NCI-H1436 (cell line): ENCODE results near the gene DYRK1B.
"Not testable (repeated sequence)": the region's sequence is repeated elsewhere in the genome, so short reads cannot be mapped to it uniquely, and the experiment has no call there.

Experiments used
- DNase-seq: peaks from one replicate; lab custom pipeline; 2025; lab: John Stamatoyannopoulos, UW

DYRK1B gene

GRCh38 chr19:39833464-39834286 lies at the start of gene DYRK1B:
Gene DYRK1B, minus strand, starts transcription at chr19:39834162. Its CDS starts 2,295 bp downstream, at chr19:39831867.
- DNase-seq = peak; percentile 98

- DNase-seq = not testable (repeated sequence)
Measured at GRCh38 chr19:39882645-39883044, 48.7 kb upstream of the DYRK1B start.

- peak; percentile 27 for DNase-seq
Measured at GRCh38 chr19:39881495-39882110, 47.6 kb upstream of the DYRK1B start.

DNA sequence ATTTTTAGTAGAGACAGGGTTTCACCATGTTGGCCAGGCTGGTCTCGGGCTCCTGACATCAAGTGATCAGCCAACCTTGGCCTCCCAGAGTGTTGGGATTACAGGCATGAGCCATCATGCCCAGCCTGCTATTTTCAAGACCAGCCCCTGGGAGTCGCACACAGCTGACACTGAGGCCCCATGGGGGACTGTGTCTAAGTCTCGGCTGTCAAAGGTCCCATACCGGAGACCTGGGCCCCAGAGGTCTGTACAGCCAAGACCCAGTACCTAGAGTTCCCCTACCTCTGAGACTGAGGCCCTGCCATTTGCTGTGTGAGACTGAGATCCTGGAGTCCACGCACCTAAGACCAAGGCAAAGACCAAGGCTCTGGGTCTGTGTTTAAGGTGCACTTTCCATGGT lies 46.3 kb upstream of the DYRK1B start:
- DNase-seq = not testable (repeated sequence)

- DNase-seq = not testable (repeated sequence)
Measured at GRCh38 chr19:39879796-39880195, 45.8 kb upstream of the DYRK1B start.

DNA sequence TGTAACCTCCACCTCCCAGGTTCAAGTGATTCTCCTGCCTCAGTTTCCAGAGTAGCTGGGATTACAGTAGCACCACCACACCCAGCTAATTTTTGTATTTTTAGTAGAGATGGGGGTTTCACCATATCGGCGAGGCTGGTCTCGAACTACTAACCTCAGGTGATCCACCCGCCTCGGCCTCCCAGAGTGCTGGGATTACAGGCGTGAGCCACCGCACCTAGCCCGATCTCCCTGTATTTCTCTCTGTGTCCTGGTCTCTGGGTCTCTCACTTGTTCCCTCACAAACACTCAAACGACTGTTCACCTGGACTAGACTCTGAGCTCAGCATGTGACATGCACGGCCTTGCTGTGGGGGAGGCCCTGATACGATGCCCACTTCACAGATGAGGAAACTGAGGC lies 44.9 kb upstream of the DYRK1B start:
- not testable (repeated sequence) for DNase-seq

DNA sequence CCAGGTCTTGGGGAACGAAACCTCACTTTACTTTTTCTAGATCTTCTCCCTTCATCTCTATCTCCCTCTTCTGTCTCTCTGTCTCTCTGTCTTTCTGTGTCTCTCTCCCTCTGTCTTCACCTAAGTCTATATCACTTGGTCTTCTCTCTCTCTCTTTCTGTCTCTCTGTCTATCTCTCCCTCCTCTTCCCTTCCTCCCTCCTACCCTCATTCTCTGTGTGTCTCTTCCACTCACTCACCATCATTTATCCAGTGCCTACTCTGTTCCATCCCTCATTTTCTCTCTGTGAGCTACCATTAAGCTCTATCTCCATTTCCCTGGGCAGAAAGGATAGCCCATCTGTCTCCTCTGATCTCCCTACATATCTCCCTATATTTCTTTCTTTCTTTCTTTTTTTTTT lies 44.4 kb upstream of the DYRK1B start:
- no peak for DNase-seq

GRCh38 chr19:39877982-39878381 lies 44.0 kb upstream of the DYRK1B start:
- not testable (repeated sequence) for DNase-seq

GRCh38 chr19:39877488-39877887 lies 43.5 kb upstream of the DYRK1B start:
- peak; percentile 5 for DNase-seq

- DNase-seq = not testable (repeated sequence)
Measured at GRCh38 chr19:39876486-39876885, 42.5 kb upstream of the DYRK1B start.

GRCh38 chr19:39875401-39875864 lies 41.5 kb upstream of the DYRK1B start:
- not testable (repeated sequence) for DNase-seq

DNA sequence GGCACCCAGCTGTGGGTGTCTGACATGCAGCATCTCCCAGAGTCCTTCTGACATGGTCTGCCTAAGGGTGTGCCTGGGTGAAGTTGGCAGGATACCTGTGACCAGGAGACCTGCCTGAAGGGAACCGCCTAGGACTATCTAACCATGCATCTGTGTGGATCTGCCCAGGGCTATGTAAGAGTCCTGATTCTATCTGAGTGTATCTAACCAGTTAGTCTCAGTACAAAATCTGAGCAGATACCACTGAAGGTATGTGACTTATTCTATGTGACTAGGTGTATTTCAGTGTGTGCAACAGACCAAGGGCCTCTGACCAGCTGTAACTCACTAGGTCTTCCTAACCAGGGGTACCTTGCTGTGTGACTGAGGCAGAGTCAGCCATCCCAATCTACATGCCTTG lies 40.4 kb upstream of the DYRK1B start:
- no peak for DNase-seq

- DNase-seq = no peak
Measured at GRCh38 chr19:39873385-39873784, 39.4 kb upstream of the DYRK1B start.

- no peak for DNase-seq
Measured at GRCh38 chr19:39871886-39872866, 38.2 kb upstream of the DYRK1B start.

GRCh38 chr19:39871362-39871761 lies 37.4 kb upstream of the DYRK1B start:
- DNase-seq = no peak

DNA sequence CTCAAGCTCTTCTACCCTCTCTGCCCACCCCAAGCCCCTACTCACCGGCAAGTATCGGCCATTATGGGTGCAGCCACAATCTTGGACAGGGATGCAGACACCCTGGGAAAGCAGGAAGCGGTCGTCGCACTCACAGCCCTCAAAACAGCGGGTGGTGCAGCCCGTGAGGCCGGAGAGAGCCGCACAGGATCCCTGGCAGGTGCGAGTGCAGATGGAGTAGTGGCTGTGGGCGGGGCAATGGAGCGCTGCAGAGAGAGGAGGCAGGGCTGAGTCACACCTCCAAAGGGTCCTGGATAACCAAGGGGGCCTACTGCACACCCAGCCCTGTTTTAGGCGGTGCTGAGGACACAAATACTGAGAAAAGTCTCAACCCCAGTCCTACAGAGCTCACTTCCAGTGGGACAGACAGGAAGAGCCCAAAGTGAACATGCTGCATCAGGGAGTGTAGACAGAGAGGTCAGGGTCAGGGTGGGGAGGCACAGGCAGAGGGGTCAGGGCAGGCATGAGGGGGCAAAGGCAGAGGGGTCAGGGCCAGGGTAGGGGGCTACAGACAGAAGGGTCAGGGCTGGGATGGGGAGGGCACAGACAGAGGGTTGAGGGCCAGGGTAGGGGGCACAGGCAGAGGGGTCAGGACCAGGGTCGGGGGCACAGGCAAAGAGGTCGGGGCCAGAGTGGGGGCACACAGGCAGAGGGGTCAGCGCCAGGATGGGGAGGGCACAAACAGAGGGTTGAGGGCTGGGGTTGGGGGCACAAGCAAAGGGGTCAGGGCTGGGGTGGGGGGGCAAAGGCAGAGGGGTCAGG lies 36.4 kb upstream of the DYRK1B start:
- peak; percentile 4 for DNase-seq

GRCh38 chr19:39867952-39868351 lies 34.0 kb upstream of the DYRK1B start:
- DNase-seq = no peak

- DNase-seq = no peak
Measured at GRCh38 chr19:39867133-39867532, 33.2 kb upstream of the DYRK1B start.

DNA sequence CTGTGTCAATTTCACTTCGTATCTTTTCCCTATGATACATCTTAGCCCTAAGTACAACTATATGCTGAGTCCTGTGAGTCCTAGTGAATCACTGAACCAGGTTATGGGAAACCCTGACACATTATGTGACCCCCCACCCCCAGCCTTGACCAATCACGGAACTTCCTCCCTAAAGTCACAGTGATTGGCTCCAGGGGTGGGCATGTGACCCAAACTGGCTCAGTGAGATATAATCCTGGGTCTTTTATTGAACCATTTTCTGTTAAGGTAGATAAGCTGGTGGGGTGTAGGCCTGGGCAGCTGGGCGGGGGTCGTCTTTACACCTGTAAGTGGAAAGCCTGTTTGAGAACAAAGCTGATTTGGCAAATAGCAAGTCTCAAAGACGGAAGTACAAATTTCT lies 32.0 kb upstream of the DYRK1B start:
- DNase-seq = no peak

DNA sequence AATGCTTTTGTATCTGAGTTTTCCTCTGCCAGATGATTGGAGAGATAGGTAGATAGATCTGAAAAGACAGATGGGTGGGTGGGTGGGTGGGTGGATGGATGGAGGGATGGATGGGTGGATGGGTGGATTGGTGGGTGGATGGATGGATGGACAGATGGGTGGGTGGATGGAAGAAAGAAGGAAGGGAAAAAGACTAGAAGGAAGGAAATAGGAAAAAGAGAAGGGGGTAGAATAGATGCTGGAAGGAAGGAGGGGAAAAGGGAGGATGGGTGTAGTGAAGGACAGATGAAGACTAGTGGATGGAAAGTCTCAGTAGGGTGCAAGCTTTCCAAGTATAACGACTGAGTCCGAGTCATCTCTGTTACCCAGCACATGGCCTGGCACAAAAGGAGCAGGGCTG lies 31.2 kb upstream of the DYRK1B start:
- no peak for DNase-seq

DNA sequence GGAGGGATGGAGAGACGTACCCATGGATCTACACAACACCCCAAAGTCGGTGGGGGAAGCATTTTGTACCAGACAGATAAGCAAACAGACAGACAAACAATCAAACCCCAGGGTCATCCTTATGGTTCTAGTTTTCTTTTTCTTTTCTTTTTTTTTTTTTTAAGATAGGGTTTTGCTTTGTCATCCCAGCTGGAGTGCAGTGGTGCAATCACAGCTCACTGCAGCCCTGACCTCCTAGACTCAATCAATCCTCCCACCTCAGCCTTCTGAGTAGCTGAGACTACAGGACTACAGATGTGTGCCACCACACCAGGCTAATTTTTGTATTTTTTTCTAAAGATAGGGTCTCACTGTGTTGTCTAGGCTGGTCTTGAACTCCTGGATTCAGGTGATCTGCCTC lies 30.2 kb upstream of the DYRK1B start:
- DNase-seq = no peak
